LNCAP (cell line): ENCODE data around the gene TNS3.

Source experiments
- TF ChIP-seq, protein P1 (sequence below): fragments of 450-650 bp; IDR thresholded peaks from 2 replicates; pipeline ENCODE4 v1.5.1; 2017; ENCODE audit warnings: mild to moderate bottlenecking

TNS3 gene

DNA sequence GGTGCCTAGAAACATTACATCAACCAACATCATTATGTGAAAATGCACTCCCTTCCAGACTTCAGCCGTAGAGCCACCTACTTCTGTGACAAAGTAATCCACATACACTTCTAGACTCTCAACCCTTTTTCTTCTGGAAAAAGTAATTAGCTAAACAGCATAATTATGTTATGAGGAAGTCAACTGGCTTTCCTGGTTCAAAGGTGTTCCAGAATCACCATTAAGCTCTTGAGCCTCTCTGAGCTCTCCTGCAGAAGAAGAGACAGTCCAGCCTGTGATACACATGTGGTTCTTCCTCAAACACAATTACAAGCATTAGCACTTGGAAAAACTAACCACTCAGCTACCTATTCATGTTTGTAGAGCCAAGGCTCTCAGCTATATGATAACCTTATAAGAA is 52.5 kb downstream of the TNS3 start:
- TF ChIP-seq, protein P1, sequence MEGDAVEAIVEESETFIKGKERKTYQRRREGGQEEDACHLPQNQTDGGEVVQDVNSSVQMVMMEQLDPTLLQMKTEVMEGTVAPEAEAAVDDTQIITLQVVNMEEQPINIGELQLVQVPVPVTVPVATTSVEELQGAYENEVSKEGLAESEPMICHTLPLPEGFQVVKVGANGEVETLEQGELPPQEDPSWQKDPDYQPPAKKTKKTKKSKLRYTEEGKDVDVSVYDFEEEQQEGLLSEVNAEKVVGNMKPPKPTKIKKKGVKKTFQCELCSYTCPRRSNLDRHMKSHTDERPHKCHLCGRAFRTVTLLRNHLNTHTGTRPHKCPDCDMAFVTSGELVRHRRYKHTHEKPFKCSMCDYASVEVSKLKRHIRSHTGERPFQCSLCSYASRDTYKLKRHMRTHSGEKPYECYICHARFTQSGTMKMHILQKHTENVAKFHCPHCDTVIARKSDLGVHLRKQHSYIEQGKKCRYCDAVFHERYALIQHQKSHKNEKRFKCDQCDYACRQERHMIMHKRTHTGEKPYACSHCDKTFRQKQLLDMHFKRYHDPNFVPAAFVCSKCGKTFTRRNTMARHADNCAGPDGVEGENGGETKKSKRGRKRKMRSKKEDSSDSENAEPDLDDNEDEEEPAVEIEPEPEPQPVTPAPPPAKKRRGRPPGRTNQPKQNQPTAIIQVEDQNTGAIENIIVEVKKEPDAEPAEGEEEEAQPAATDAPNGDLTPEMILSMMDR, result no peak

DNA sequence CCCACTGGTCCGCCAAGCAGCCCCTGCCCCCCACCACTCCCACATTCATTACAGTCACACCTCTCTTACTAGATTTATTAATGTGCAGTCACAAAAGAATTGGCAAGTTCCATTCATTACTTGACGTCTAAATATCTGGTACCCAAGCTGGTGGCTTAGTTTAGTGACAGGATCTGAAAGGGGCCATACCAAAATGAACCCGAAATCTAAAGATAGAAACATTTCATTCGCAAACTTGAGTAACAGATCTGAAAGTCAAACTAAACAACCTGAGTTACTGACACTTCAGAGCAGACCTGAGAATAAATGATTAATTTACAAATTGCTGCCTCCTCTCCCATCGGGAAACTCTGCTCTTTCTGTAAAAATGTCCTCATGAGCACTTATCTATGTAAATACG is 53.4 kb downstream of the TNS3 start:
- TF ChIP-seq, protein P1, result no peak

DNA sequence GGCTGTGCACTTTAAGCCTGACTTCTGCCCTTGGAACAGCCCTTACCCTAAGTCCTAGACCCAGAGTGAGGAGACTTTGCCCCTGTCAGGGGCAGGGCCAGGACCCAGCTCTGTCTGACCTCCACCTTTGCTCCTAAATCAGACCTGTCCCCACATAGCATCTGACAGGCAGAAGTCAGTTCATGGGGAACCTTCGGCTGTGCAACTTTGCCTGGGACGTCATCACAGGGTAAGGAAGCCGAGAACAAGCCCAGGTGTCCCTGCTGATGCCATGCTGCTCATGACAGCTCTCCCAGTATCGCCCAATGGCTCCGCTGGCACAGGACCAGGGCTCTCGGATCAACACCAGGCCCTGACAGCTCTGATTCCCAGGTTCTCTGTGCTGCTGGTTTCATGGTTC is 55.4 kb downstream of the TNS3 start:
- TF ChIP-seq, protein P1, result no peak

DNA sequence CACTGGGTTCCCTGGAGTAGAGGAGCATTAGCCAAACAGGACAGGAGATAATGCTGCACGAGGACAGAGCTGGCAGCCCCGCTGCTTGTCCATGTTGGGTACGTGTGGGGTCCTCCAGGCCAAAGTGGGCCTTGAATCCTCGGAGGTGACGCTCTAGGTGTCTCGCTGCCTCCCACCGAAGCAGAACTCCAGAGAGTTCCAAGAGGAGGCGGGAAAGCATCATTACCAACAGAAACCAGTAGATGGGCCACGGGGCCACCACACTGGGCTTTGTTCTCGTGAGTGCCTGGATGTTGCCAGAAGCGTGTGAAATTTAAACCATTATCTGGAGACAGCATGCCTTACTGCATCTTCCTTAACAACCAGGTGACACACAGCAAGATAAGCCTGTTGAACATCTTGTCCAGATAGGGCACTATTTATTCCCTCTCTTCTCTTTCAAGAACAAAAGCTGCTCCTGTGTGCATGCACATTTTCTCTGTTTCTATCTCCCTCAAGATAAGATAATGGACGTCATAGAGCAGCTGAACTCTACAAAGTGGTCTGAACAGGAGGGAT is 56.8 kb downstream of the TNS3 start:
- TF ChIP-seq, protein P1, result no peak

DNA sequence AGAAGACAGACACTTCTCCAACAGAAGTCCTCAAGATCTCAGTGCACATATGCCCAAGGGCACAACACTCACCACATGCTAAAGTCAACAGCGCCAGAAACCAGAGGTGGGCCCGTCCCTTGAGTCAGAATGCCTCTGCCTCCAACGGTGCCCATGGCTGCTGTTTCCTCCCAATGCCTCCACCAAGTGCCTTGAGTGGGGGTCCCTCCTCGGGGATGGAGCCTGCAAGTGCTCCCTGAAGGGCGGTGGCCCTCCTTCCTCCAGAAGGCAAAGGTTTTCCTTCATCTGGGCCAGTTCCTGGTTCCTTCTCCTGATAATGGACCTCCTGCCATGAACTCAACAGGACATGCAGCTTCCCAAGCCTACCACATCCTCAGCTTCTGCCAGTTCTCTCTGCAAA is 58.5 kb downstream of the TNS3 start:
- TF ChIP-seq, protein P1, result no peak

DNA sequence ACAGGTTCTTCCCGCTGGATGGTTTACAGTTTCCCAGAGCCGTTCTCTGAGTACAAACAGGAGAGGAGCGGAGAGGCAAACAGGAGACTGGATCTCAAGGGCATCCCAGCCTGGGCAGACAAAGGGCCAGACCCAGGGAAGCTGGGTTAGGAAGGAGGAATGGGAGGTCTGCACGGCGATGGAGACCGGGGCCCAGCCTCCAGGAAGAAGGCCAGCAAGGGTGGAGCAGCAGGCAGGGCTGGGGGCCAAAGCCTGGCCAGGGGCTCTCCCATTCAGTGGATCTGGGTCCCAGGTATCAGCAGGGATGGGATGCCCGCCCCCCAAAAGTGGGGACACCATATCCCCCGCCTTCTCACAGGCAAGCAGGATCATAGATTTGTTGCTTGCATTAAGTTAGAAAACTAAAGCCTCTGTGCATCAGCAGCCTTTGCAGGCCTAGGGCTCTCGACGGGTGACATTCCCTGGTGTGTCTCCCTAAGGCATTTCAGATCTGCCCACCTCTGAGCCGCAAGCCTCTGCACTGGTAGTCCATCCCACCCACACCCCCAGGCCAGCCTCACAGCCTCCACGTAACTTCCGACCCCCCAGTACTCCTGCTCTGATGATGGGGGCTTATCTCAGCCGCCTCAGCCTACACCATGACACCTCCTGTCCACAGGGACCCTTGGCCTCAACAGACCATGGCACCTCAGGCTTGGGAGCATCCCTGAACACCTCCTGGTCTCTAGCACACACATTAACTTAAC is 59.9 kb downstream of the TNS3 start:
- TF ChIP-seq, protein P1, result no peak

DNA sequence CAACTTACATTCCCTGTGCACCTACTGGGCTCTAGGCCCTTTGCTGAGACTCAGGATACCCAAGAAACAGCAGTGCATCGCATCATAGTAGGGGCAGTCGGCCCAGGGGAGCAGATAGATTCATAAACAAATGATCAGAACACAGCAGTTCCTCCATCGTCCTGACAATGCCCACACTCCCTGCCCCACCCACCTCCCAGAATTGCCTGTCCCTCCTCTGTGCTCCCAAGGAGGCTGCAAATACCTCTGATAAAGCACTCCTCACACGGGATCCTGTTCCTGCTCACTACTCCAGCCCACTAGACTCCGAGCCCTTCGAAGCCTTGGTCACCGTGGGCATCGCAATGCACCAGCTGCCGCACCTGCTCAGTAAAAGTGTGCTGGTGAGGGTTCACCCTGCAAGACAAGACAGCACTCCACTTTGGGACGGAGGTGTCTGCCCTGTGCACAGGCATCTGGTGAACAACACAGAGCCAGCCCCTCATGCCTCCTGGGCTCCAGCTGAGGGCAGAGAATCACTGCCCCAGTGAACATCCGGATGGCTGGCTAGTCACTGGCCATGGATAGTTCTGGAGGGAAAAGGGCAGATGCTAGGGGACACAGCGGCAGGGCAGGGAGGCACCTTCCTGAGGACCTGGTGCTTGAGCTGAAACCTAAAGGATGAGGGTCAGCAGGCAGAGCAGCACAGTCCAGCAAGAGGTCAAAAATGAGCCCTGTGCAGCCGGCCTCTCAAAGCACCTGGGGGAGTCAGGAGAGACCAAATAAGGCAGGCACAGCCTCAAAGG is 60.7 kb downstream of the TNS3 start:
- TF ChIP-seq, protein P1, result no peak
